OCI-LY7 (cell line): ENCODE measurements around the gene LHFPL2.

ENCODE experiments used
- EZH2phosphoT487 ChIP-seq: fragments of 200-600 bp; sonication (generic); IDR thresholded peaks from 2 replicates; pipeline ENCODE4 v1.6.1; 2018; ENCODE audit warnings: low read depth, borderline replicate concordance, mild to moderate bottlenecking, mixed run types, antibody characterized with exemption, low read length, moderate library complexity, mixed read lengths
- TF ChIP-seq, protein P1 (sequence below): fragments of 200-600 bp; sonication (generic); conservative IDR thresholded peaks from 2 replicates; pipeline ENCODE4 v1.5.1; 2014; ENCODE audit warnings: mild to moderate bottlenecking, antibody characterized with exemption, low read length, moderate library complexity, mixed read lengths

DNA sequence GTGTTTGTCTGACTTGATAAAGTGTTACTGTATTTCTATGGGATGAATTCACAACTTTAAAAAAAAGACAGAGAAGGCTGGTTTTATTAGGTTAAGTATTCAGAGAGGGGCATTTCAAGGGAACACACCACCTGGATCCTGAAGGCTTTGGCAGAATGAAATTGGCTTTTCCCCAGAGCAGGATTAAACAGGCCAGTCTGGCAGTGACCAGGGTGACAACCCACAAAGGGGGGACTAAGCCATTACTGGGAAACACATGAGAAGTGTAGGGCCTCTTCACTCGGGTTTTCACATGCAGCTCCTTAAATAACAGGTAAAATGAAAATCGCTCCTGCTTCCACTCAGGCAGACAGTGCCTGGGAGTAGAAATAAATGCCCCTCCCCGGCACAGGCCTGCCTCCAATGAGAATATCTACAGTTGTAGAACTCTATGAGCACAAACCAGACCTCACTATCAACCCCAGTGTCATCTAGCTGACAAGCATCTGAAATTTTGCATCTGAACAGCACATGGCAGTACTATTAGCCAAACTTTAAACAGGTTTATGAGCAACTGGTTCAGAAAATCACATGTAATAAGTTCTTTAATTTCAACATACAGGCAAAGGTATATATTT is 85.8 kb downstream of the LHFPL2 start:
- TF ChIP-seq, protein P1, sequence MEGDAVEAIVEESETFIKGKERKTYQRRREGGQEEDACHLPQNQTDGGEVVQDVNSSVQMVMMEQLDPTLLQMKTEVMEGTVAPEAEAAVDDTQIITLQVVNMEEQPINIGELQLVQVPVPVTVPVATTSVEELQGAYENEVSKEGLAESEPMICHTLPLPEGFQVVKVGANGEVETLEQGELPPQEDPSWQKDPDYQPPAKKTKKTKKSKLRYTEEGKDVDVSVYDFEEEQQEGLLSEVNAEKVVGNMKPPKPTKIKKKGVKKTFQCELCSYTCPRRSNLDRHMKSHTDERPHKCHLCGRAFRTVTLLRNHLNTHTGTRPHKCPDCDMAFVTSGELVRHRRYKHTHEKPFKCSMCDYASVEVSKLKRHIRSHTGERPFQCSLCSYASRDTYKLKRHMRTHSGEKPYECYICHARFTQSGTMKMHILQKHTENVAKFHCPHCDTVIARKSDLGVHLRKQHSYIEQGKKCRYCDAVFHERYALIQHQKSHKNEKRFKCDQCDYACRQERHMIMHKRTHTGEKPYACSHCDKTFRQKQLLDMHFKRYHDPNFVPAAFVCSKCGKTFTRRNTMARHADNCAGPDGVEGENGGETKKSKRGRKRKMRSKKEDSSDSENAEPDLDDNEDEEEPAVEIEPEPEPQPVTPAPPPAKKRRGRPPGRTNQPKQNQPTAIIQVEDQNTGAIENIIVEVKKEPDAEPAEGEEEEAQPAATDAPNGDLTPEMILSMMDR: no peak
- TF ChIP-seq EZH2phosphoT487: no peak
